Immature natural killer cell (primary cell): ENCODE data around the gene HS6ST1. TPM values are rescaled to one million over a fixed set of nuclear protein-coding genes. Genes with fewer than 3 reads are reported as not detected.

Experiments
- DNase-seq, 3 donors: peaks; one replicate each; pipeline ENCODE4 v3.0.0; 2022; ENCODE audit warnings: mixed read lengths in 1 of 3
- H3K27ac Mint-ChIP-seq, 6 donors: one replicate each; pipeline ENCODE4 v1.8.0; 2020; ENCODE audit warnings: mixed read lengths in 6 of 6, mild to moderate bottlenecking in 5 of 6, inconsistent platforms in 4 of 6, moderate library complexity in 3 of 6
- H3K27me3 Mint-ChIP-seq, 3 donors: one replicate each; pipeline ENCODE4 v1.8.0; 2020 to 2021; ENCODE audit warnings: low read depth in 3 of 3, mild to moderate bottlenecking in 3 of 3, mixed read lengths in 3 of 3, moderate library complexity in 3 of 3, inconsistent platforms in 1 of 3
- H3K36me3 Mint-ChIP-seq, 3 donors: one replicate each; pipeline ENCODE4 v1.8.0; 2020; ENCODE audit warnings: mixed read lengths in 3 of 3, inconsistent platforms in 2 of 3, mild to moderate bottlenecking in 2 of 3
- H3K4me1 Mint-ChIP-seq, 2 donors: one replicate each; pipeline ENCODE4 v1.8.0; 2020; ENCODE audit warnings: inconsistent platforms in 2 of 2, mild to moderate bottlenecking in 2 of 2, mixed read lengths in 2 of 2, moderate library complexity in 1 of 2
- H3K4me3 Mint-ChIP-seq, 5 donors: one replicate each; pipeline ENCODE4 v1.8.0; 2020; ENCODE audit warnings: mild to moderate bottlenecking in 5 of 5, mixed read lengths in 5 of 5, inconsistent platforms in 3 of 5, moderate library complexity in 3 of 5
- H3K9me3 Mint-ChIP-seq, 6 donors: one replicate each; pipeline ENCODE4 v1.8.0; 2020; ENCODE audit warnings: mild to moderate bottlenecking in 6 of 6, mixed read lengths in 6 of 6, inconsistent platforms in 4 of 6, moderate library complexity in 3 of 6
- polyA plus RNA-seq, 3 donors: library from polyadenylated mRNA; unstranded; fragments of 300-500 nt; fragmentation: Illumina TruSeq; gene quantifications; one replicate each; pipeline ENCODE4 v1.2.3, GENCODE V29; 2021

The HS6ST1 gene
- polyA plus RNA-seq: 1 to 10 TPM; 5.1 to 6.6 (median 6.0) TPM

DNA sequence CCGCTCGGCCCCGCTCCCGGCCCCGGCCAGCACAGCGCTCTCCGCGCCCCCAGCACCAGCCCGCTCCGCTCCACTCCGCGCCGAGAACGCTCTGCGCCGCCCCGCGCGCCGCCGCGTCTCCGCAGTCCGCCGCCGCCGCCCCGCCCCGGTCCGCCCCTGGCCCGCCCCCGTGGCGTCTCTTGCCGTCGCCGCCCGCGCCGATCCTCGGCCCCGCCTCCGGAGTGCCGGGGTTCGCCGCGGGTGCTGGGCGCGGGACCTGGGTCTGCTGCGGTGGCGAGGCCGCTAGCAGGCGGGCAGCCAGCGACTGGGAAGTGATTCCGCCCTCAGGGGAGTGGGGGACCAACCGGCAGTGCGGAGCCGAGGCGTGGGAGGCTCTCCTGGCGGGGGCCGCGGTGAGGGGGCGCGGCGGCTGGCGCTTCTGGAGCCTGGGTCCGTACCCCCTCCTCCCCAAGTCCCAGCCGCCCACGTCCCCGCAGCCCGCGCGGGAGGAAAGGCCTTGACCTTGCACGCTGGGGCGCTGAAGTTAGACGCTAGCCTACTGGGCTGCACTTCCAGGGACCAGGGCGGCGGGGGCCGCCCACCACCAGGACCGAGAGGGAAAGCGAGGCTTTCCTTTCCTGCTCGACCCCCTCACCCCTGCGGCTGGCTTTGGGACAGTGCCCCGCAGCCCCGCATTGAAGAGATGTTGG, at the start of gene HS6ST1:
Gene HS6ST1, minus strand, starts transcription at position 93 of the 689 bp plus-strand sequence. CDS start 305 bp downstream, outside the sequence.
- H3K27ac Mint-ChIP-seq: peak within 1 kb of the TSS in 1 of 6 donors; percentile 21

GRCh38 chr2:128367601-128368359, 49.1 kb upstream of the HS6ST1 start:
- H3K4me3 Mint-ChIP-seq: no peak overlapping the region
- peaks cover 6 to 7% of the 10 kb centered on the region in 2 donors for H3K4me1 Mint-ChIP-seq
- DNase-seq: no peak
- peaks cover 1 to 6% (median 4%) of the 10 kb centered on the region in 3 donors for H3K27me3 Mint-ChIP-seq
- no peaks in the 10 kb centered on the region for H3K36me3 Mint-ChIP-seq
- no peak overlapping the region for H3K27ac Mint-ChIP-seq
- H3K9me3 Mint-ChIP-seq: no peaks in the 10 kb centered on the region

More for the DNA sequence above, at the start of gene HS6ST1:
- Mint-ChIP-seq H3K4me3 (peak within 1 kb of the TSS; percentile 81 to 90 (median 89)), H3K27me3 (peaks cover 6 to 12% (median 9%) of the 10 kb centered on the region in 3 donors), H3K4me1 (peaks cover 36 to 50% of the 10 kb centered on the region in 2 donors), H3K36me3 (no peaks in the 10 kb centered on the region), H3K9me3 (no peaks in the 10 kb centered on the region)
- DNase-seq: peak; percentile 86 to 89 (median 87)

DNA sequence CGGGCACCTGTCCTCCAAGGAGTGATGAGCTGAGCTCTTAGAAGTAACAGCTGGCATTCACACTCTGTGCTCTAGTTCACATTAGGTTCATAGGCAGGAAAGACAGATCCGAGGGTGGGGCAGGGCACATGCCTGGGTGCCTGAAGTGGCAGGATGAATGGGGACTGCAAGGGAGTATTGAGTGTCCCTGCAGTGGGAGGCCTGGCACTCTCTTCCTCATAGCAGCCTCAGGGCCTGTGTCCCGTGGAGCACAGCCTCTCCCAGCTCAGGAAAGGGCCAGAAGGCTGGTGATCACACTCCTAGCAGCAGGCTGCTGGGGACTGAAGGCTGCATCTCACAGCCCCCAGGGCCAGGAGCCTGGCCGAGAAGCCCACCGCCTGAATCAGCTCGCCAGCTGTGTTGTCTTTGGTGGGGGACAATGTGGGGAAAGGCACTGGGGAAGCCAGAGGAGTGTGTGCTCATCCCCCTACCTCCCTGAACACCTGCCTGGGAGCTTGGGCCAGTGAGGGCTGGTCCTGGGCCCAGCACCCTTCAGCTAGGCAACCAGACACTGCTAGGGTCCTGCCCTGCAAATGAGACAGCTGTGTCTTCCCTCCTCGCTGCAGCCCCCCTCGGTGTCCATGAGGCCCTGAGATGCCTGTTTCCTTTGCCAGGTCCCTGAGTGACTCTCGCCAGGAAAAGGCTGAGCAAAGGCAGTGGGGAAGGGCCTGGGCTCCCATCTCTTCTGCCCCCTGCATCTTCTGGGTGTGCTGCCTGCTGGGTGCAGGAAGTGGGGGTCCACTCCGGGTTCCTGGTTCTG, 48.2 kb upstream of the HS6ST1 start:
- DNase-seq: no peak
- no peak overlapping the region for H3K4me3 Mint-ChIP-seq

DNA sequence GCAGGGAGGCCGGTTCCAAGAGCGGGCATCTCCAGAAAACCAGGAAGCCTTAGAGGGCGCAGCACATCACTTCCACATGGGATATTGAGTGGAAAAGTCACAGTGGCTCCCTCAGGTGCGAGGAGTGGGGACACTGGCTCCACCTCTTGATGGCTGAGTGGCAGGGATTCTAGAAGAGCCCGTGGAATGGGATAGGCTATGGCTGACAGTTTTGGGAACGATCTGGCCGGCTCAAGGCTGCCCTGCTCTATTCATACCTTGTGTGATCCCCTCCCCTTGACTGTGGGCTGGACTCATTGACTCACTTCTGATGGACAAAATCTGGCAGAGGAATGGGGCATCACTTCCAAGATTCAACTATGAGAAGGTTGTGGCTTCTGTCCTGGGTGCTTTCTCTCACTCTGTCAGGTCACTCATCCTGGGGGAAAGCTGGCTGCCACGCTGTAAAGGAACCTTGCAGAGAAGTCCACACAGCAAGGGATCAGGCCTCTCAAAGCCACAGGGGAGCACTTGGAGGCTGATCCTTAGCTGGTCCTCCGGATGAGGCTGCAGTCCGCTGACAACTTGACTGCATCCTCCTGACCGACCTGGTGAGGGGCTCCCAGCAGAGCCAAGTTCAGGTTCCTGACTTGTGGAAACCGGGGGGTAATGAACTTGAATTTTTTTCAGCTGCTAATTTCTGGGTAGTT, 46.7 kb upstream of the HS6ST1 start:
- H3K27ac Mint-ChIP-seq: no peak overlapping the region

More for the DNA sequence above, 48.2 kb upstream of the HS6ST1 start:
- Mint-ChIP-seq H3K27me3 (peaks cover 0 to 3% (median 0%) of the 10 kb centered on the region in 3 donors), H3K4me1 (no peaks in the 10 kb centered on the region), H3K9me3 (no peaks in the 10 kb centered on the region), H3K27ac (no peak overlapping the region), H3K36me3 (no peaks in the 10 kb centered on the region)

GRCh38 chr2:128364441-128364911, 45.8 kb upstream of the HS6ST1 start:
- Mint-ChIP-seq H3K4me3 (no peak overlapping the region), H3K27ac (no peak overlapping the region), H3K4me1 (peaks cover 8 to 12% of the 10 kb centered on the region in 2 donors), H3K36me3 (no peaks in the 10 kb centered on the region), H3K9me3 (no peaks in the 10 kb centered on the region), H3K27me3 (peaks cover 1 to 3% (median 3%) of the 10 kb centered on the region in 3 donors)
- DNase-seq: no peak

More for the DNA sequence above, 46.7 kb upstream of the HS6ST1 start:
- Mint-ChIP-seq H3K4me1 (peaks cover 2 to 3% of the 10 kb centered on the region in 2 donors), H3K36me3 (no peaks in the 10 kb centered on the region), H3K9me3 (no peaks in the 10 kb centered on the region), H3K4me3 (no peak overlapping the region), H3K27me3 (peaks cover 1 to 3% (median 1%) of the 10 kb centered on the region in 3 donors)
- no peak for DNase-seq

- Mint-ChIP-seq H3K27ac (no peak overlapping the region), H3K4me1 (peaks cover 13 to 17% of the 10 kb centered on the region in 2 donors), H3K27me3 (peaks cover 3 to 8% (median 3%) of the 10 kb centered on the region in 3 donors), H3K36me3 (no peaks in the 10 kb centered on the region), H3K4me3 (no peak overlapping the region), H3K9me3 (no peaks in the 10 kb centered on the region)
- DNase-seq: no peak
Observed at GRCh38 chr2:128363934-128364361, 45.3 kb upstream of the HS6ST1 start.

GRCh38 chr2:128362889-128363228, 44.2 kb upstream of the HS6ST1 start:
- Mint-ChIP-seq H3K4me1 (peaks cover 16 to 27% of the 10 kb centered on the region in 2 donors), H3K27ac (no peak overlapping the region), H3K9me3 (no peaks in the 10 kb centered on the region), H3K36me3 (no peaks in the 10 kb centered on the region), H3K27me3 (peaks cover 3 to 11% (median 6%) of the 10 kb centered on the region in 3 donors), H3K4me3 (no peak overlapping the region)
- DNase-seq: no peak

- Mint-ChIP-seq H3K9me3 (no peaks in the 10 kb centered on the region), H3K4me3 (no peak overlapping the region), H3K4me1 (peaks cover 16 to 27% of the 10 kb centered on the region in 2 donors), H3K27ac (no peak overlapping the region), H3K36me3 (no peaks in the 10 kb centered on the region), H3K27me3 (peaks cover 3 to 11% (median 6%) of the 10 kb centered on the region in 3 donors)
- DNase-seq: no peak
Observed at GRCh38 chr2:128362176-128362888, 43.7 kb upstream of the HS6ST1 start.

DNA sequence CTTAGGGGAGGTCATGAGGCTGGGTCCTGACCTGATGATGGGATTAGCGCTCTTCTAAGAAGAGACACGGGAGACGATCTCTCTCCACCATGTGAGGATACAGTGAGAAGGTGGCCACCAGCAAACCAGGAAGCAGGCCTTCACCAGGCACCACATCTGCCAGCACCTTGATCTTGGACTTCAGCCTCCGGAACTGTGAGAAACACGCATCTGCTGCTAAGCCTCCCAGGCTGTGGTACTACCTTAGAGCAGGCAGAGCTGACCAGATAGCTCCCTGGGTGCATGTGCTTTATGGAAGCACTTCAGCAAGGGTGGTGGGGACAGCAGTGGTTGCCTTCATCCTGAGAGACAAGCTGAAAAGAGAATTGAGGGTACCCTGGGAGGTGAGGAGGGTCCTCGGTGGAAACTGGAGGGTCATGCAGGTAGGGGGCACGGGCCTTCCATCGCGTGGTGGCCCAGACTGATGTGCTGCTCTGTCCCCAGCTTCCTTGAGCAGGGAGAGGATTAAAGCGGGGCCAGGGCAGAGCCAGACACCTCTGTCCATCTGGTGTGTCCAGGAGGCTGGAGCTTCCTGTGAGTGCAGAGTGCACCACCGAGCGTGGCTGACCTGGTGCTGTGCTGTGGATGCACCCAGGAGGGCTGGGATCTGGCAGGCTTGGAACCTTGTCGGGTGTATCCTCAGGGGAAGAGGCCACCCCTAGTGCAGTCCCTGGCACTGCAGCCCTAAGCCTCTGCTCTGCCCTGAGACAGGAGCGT, 42.9 kb upstream of the HS6ST1 start:
- Mint-ChIP-seq H3K36me3 (no peaks in the 10 kb centered on the region), H3K27ac (no peak overlapping the region), H3K4me1 (peaks cover 16 to 27% of the 10 kb centered on the region in 2 donors), H3K4me3 (no peak overlapping the region), H3K9me3 (no peaks in the 10 kb centered on the region), H3K27me3 (peaks cover 3 to 11% (median 6%) of the 10 kb centered on the region in 3 donors)
- DNase-seq: no peak

- peaks cover 3 to 11% (median 3%) of the 10 kb centered on the region in 3 donors for H3K27me3 Mint-ChIP-seq
- no peak overlapping the region for H3K27ac Mint-ChIP-seq
- DNase-seq: no peak
- peak overlapping the region in 1 of 5 donors; percentile 53 for H3K4me3 Mint-ChIP-seq
- peaks cover 16 to 27% of the 10 kb centered on the region in 2 donors for H3K4me1 Mint-ChIP-seq
- H3K9me3 Mint-ChIP-seq: no peaks in the 10 kb centered on the region
- H3K36me3 Mint-ChIP-seq: no peaks in the 10 kb centered on the region
Observed at GRCh38 chr2:128360711-128361110, 42.0 kb upstream of the HS6ST1 start.

GRCh38 chr2:128359841-128360240, 41.2 kb upstream of the HS6ST1 start:
- no peak overlapping the region for H3K27ac Mint-ChIP-seq
- H3K36me3 Mint-ChIP-seq: no peaks in the 10 kb centered on the region
- H3K9me3 Mint-ChIP-seq: no peaks in the 10 kb centered on the region
- H3K27me3 Mint-ChIP-seq: peaks cover 3 to 11% (median 5%) of the 10 kb centered on the region in 3 donors
- peaks cover 16 to 27% of the 10 kb centered on the region in 2 donors for H3K4me1 Mint-ChIP-seq
- H3K4me3 Mint-ChIP-seq: peak overlapping the region in 4 of 5 donors; percentile 21 to 53 (median 46)
- no peak for DNase-seq
